K562 (cell line): Measurements from ENCODE around the gene FBXL13. TPM values are rescaled to one million over a fixed set of nuclear protein-coding genes. Genes with fewer than 3 reads are reported as not detected.
A peak's percentile ranks its signal among the peaks of the same experiment; 100 is the strongest.

Source experiments
- ARID1B ChIP-seq: fragments of 450-650 bp; IDR thresholded peaks from 2 replicates; pipeline ENCODE4 v1.6.1; 2016; ENCODE audit warnings: antibody characterized with exemption, mild to moderate bottlenecking, inconsistent platforms
- ARID4B ChIP-seq: sonication (generic); formaldehyde crosslinking; IDR thresholded peaks from 2 replicates; pipeline ENCODE4 v1.8.0; 2022; ENCODE audit warnings: mild to moderate bottlenecking, missing genetic modification reagents
- ATF3 ChIP-seq, 2 experiments: fragments of 450-650 bp in 1 of 2; sonication (generic) in 1 of 2; formaldehyde crosslinking in 1 of 2; IDR thresholded peaks in 1 of 2; conservative IDR thresholded peaks in 1 of 2; 2 replicates each; pipeline versions ENCODE4 v1.6.1 to v1.8.1; 2016 to 2023; ENCODE audit warnings: mild to moderate bottlenecking in 2 of 2, moderate library complexity in 2 of 2, inconsistent platforms in 1 of 2, missing genetic modification reagents in 1 of 2
- C11orf30 ChIP-seq: fragments of 450-650 bp; IDR thresholded peaks from 2 replicates; pipeline ENCODE4 v1.6.1; 2016; ENCODE audit warnings: low read depth, mild to moderate bottlenecking
- CBX2 ChIP-seq: fragments of 200-600 bp; sonication (generic); IDR thresholded peaks from one replicate; pipeline ENCODE4 v1.6.1; 2012; ENCODE audit warnings: mild to moderate bottlenecking, low read length, inconsistent platforms; ENCODE audit not compliant: insufficient read depth, poor library complexity, severe bottlenecking
- CXXC5 ChIP-seq: fragments of 250-450 bp; sonication (Bioruptor Pico); IDR thresholded peaks from 2 replicates; pipeline ENCODE4 v1.8.0; 2022; ENCODE audit warnings: inconsistent platforms, mild to moderate bottlenecking, moderate library complexity
- E2F6 ChIP-seq, 2 experiments: IDR thresholded peaks; 2 replicates each; pipeline ENCODE4 v1.6.1; 2011; ENCODE audit warnings: borderline replicate concordance in 1 of 2, control low read depth in 1 of 2, low read depth in 1 of 2, low read length in 1 of 2, mild to moderate bottlenecking in 1 of 2, mixed read lengths in 1 of 2, moderate library complexity in 1 of 2; ENCODE audit not compliant: insufficient read depth in 1 of 2, insufficient read length in 1 of 2, poor library complexity in 1 of 2, severe bottlenecking in 1 of 2; ENCODE audit errors: extremely low read depth in 1 of 2
- EP300 ChIP-seq: IDR thresholded peaks from 2 replicates; pipeline ENCODE4 v1.6.1; 2012; ENCODE audit warnings: low read length, improper control_type of control experiment
- FOXA1 ChIP-seq: fragments of 450-650 bp; IDR thresholded peaks from 2 replicates; pipeline ENCODE4 v1.6.1; 2016; ENCODE audit warnings: mild to moderate bottlenecking, borderline replicate concordance
- HLTF ChIP-seq: fragments of 450-650 bp; IDR thresholded peaks from 2 replicates; pipeline ENCODE4 v1.6.1; 2016
- NCOA4 ChIP-seq: fragments of 450-650 bp; IDR thresholded peaks from 2 replicates; pipeline ENCODE4 v1.6.1; 2018; ENCODE audit warnings: mild to moderate bottlenecking; ENCODE audit not compliant: partially characterized antibody
- POLR2A ChIP-seq: fragments of 450-650 bp; conservative IDR thresholded peaks from 2 replicates; pipeline ENCODE4 v1.6.1; 2016
- SOX6 ChIP-seq: fragments of 450-650 bp; IDR thresholded peaks from 2 replicates; pipeline ENCODE4 v1.6.1; 2014; ENCODE audit warnings: mild to moderate bottlenecking
- SP1 ChIP-seq: sonication (generic); formaldehyde crosslinking; IDR thresholded peaks from 2 replicates; pipeline ENCODE4 v1.8.1; 2022; ENCODE audit warnings: mild to moderate bottlenecking, missing genetic modification reagents
- SPI1 ChIP-seq: IDR thresholded peaks from 2 replicates; pipeline ENCODE4 v1.6.1; 2011; ENCODE audit warnings: low read depth, low read length, control low read depth, borderline replicate concordance
- TEAD2 ChIP-seq: fragments of 450-650 bp; IDR thresholded peaks from 2 replicates; pipeline ENCODE4 v1.6.1; 2016; ENCODE audit warnings: missing genetic modification characterization, control low read depth, missing compliant biosample characterization
- ZNF316 ChIP-seq: fragments of 450-650 bp; IDR thresholded peaks from 2 replicates; pipeline ENCODE4 v1.6.1; 2016
- ZNF408 ChIP-seq: fragments of 250-450 bp; sonication (Bioruptor Pico); IDR thresholded peaks from 2 replicates; pipeline ENCODE4 v1.4.0; 2020; ENCODE audit warnings: low read depth, mild to moderate bottlenecking, moderate library complexity
- ZNF518B ChIP-seq: fragments of 250-450 bp; sonication (Bioruptor Pico); IDR thresholded peaks from 2 replicates; pipeline ENCODE4 v1.5.0; 2021; ENCODE audit warnings: mild to moderate bottlenecking, moderate library complexity
- ZNF77 ChIP-seq: fragments of 250-450 bp; sonication (Bioruptor Pico); IDR thresholded peaks from 2 replicates; pipeline ENCODE4 v1.5.0; 2020
- polyA plus RNA-seq, 8 experiments: library from polyadenylated mRNA; depleted of rRNA in 4 of 8; stranded (reverse) in 5 of 8; unstranded in 3 of 8; fragments of >200 nt; fragmentation: Nextera tagmentation in 2 of 8; fragmentation: Illumina TruSeq in 1 of 8; extraction: Ambion mirVana in 2 of 8; extraction: Trizol in 1 of 8; gene quantifications; 2 replicates each; pipeline versions ENCODE4 v1.2.1 to v1.2.3, GENCODE V29; 2011 to 2014; ENCODE audit warnings: inconsistent platforms in 1 of 8, missing spikeins in 1 of 8
- total RNA-seq, 7 experiments: library from RNA; depleted of rRNA in 6 of 7; stranded (reverse); fragments of >200 nt in 6 of 7; fragmentation: Illumina TruSeq in 2 of 7; extraction: Trizol in 2 of 7; gene quantifications; 2 replicates each; pipeline versions ENCODE4 v1.2.1 to v1.2.3, GENCODE V29; 2011 to 2021; ENCODE audit warnings: low replicate concordance in 1 of 7

FBXL13 gene
- total and polyA plus RNA-seq, 9 of the 15 experiments (the other 6 are each of a cell fraction or from before 2014, with no cell fraction given) = 16.3 to 55.0 (median 25.4) TPM

GRCh38 chr7:102988088-102988487 is 86.5 kb downstream of the FBXL13 start (continued):
- TF ChIP-seq ZNF518B (CRISPR knock-in tag) = no peak
- TF ChIP-seq SOX6 = peak; percentile 33; the same call in 1 of the 2 replicates
- TF ChIP-seq C11orf30 = peak; percentile 37; the same call in 1 of the 2 replicates
- TF ChIP-seq POLR2A = no peak
- no peak for TF ChIP-seq ATF3 (IDR thresholded peaks at IDR 0.05)
- TF ChIP-seq ATF3 (CRISPR knock-in tag; conservative IDR thresholded peaks at IDR 0.05) = no peak
- no peak for TF ChIP-seq E2F6 (IDR thresholded peaks at IDR 0.05; ENCODE audit: borderline replicate concordance in 1 of 2, extremely low read depth in 1 of 2, insufficient read depth in 1 of 2, insufficient read length in 1 of 2, low read depth in 1 of 2, low read length in 1 of 2, poor library complexity in 1 of 2, severe bottlenecking in 1 of 2)
- TF ChIP-seq TEAD2 = no peak
- TF ChIP-seq SP1 = peak; percentile 39; the same call in 1 of the 2 replicates
- TF ChIP-seq EP300 = peak; percentile 34; the same call in 1 of the 2 replicates
- TF ChIP-seq NCOA4 = no peak
- TF ChIP-seq FOXA1 = no peak
- no peak for TF ChIP-seq CXXC5
- no peak for TF ChIP-seq ARID4B (CRISPR knock-in tag)
- TF ChIP-seq ZNF316 = peak; percentile 30
- peak; percentile 54 for TF ChIP-seq ARID1B
- no peak for TF ChIP-seq CBX2
- TF ChIP-seq SPI1 = no peak
- no peak for TF ChIP-seq ZNF408 (CRISPR knock-in tag)
- TF ChIP-seq ZNF77 (CRISPR knock-in tag) = no peak
- TF ChIP-seq HLTF = no peak
